HL-60 (cell line): ENCODE data around the gene MOB2.

Source experiments
- TF ChIP-seq, protein P1 (sequence below): IDR thresholded peaks from one replicate; pipeline ENCODE4 v1.5.1; 2011; ENCODE audit warnings: low read length, control low read depth, inconsistent platforms; ENCODE audit not compliant: insufficient read depth
- TF ChIP-seq, protein P2 (sequence below): IDR thresholded peaks from 2 replicates; pipeline ENCODE4 v1.6.1; 2012; ENCODE audit warnings: low read depth; ENCODE audit not compliant: insufficient replicate concordance

DNA sequence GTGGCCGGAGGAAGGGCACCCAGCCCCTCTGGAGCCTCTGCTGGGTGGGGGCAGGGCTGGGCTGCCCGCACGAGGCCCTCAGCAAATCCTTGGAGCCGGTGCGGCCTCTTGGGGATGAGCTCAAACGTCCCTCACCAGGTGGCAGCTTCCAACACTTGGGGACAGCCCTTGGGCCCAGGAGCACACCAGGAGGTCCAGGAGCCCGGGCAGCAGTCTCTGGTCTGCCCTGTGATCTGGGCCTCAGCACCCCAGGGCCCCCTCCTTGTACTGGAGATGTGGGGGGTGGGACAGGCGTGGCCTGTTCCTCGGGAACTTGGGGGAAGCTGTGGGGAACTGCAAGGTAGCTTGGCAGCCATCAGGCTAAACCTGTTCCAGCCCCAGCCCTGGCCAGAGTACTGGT lies 40.0 kb downstream of the MOB2 start:
- TF ChIP-seq, protein P1, sequence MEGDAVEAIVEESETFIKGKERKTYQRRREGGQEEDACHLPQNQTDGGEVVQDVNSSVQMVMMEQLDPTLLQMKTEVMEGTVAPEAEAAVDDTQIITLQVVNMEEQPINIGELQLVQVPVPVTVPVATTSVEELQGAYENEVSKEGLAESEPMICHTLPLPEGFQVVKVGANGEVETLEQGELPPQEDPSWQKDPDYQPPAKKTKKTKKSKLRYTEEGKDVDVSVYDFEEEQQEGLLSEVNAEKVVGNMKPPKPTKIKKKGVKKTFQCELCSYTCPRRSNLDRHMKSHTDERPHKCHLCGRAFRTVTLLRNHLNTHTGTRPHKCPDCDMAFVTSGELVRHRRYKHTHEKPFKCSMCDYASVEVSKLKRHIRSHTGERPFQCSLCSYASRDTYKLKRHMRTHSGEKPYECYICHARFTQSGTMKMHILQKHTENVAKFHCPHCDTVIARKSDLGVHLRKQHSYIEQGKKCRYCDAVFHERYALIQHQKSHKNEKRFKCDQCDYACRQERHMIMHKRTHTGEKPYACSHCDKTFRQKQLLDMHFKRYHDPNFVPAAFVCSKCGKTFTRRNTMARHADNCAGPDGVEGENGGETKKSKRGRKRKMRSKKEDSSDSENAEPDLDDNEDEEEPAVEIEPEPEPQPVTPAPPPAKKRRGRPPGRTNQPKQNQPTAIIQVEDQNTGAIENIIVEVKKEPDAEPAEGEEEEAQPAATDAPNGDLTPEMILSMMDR: no peak
- TF ChIP-seq, protein P2, sequence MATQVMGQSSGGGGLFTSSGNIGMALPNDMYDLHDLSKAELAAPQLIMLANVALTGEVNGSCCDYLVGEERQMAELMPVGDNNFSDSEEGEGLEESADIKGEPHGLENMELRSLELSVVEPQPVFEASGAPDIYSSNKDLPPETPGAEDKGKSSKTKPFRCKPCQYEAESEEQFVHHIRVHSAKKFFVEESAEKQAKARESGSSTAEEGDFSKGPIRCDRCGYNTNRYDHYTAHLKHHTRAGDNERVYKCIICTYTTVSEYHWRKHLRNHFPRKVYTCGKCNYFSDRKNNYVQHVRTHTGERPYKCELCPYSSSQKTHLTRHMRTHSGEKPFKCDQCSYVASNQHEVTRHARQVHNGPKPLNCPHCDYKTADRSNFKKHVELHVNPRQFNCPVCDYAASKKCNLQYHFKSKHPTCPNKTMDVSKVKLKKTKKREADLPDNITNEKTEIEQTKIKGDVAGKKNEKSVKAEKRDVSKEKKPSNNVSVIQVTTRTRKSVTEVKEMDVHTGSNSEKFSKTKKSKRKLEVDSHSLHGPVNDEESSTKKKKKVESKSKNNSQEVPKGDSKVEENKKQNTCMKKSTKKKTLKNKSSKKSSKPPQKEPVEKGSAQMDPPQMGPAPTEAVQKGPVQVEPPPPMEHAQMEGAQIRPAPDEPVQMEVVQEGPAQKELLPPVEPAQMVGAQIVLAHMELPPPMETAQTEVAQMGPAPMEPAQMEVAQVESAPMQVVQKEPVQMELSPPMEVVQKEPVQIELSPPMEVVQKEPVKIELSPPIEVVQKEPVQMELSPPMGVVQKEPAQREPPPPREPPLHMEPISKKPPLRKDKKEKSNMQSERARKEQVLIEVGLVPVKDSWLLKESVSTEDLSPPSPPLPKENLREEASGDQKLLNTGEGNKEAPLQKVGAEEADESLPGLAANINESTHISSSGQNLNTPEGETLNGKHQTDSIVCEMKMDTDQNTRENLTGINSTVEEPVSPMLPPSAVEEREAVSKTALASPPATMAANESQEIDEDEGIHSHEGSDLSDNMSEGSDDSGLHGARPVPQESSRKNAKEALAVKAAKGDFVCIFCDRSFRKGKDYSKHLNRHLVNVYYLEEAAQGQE: no peak
